PC-3 (cell line): Measurements from ENCODE around the gene SLCO3A1.

Experiments used
- CTCF ChIP-seq: fragments of 300-600 bp; sonication (generic); conservative IDR thresholded peaks from 2 replicates; pipeline ENCODE4 v1.5.1; 2017; ENCODE audit warnings: antibody characterized with exemption, low read depth, mild to moderate bottlenecking, low read length
- EZH2 ChIP-seq: fragments of 300-600 bp; sonication (generic); IDR thresholded peaks from one replicate; pipeline ENCODE4 v1.6.1; 2017; ENCODE audit warnings: antibody characterized with exemption, mild to moderate bottlenecking, low read length; ENCODE audit not compliant: unreplicated experiment

GRCh38 chr15:91884606-91885005 is 31.1 kb downstream of the SLCO3A1 start:
- TF ChIP-seq CTCF (no peak), EZH2 (no peak)
